Activated naive CD4-positive, alpha-beta T cell treated with anti-CD3 and anti-CD28 coated beads for 36 hours (primary cell): ENCODE results near the gene ALOX12B. TPM values are rescaled to one million over a fixed set of nuclear protein-coding genes. Genes with fewer than 3 reads are reported as not detected.
"Not testable (repeated sequence)": the region's sequence is repeated elsewhere in the genome, so short reads cannot be mapped to it uniquely, and the experiment has no call there.

Source experiments
- CTCF ChIA-PET: fragments of 350-600 bp; sonication (Branson Sonifier 250); formaldehyde crosslinking; loops from one replicate; lab custom pipeline; 2021; ENCODE audit warnings: antibody characterized with exemption; lab: Charles Lee
- DNase-seq: peaks from one replicate; pipeline ENCODE4 v3.0.0-alpha.2; 2020
- H3K27ac Mint-ChIP-seq: one replicate; pipeline ENCODE4 v1.8.0; 2021; ENCODE audit warnings: mild to moderate bottlenecking, mixed read lengths
- H3K27me3 Mint-ChIP-seq: one replicate; pipeline ENCODE4 v1.8.0; 2021; ENCODE audit warnings: low read depth, mixed read lengths
- H3K36me3 Mint-ChIP-seq: one replicate; pipeline ENCODE4 v1.8.0; 2021; ENCODE audit warnings: low read depth, mixed read lengths
- H3K4me1 Mint-ChIP-seq: one replicate; pipeline ENCODE4 v1.8.0; 2021; ENCODE audit warnings: low read depth, mixed read lengths
- H3K4me3 Mint-ChIP-seq: one replicate; pipeline ENCODE4 v1.8.0; 2021; ENCODE audit warnings: mild to moderate bottlenecking, moderate library complexity, mixed read lengths
- H3K9me3 Mint-ChIP-seq: one replicate; pipeline ENCODE4 v1.8.0; 2021; ENCODE audit warnings: mixed read lengths
- intact Hi-C: fragments of 100-400 bp; cut with micrococcal nuclease; formaldehyde crosslinking; loops from one replicate; pipeline ENCODE4 v1.15.1; 2023
- total RNA-seq, 2 experiments: library from RNA; stranded (reverse); gene quantifications; one replicate each; pipeline ENCODE4 v1.2.3, GENCODE V29; 2021

ALOX12B gene
- total RNA-seq, 2 experiments from 2014 or later = 2.0 to 2.1 TPM

GRCh38 chr17:8072341-8072728, 15.2 kb downstream of the ALOX12B start:
- no peaks in the 10 kb centered on the region for H3K36me3 Mint-ChIP-seq
- no peak overlapping the region for H3K27ac Mint-ChIP-seq
- CTCF ChIA-PET = interaction anchor here (0.8 to 12.5 kb wide), 3 partner anchors 13 to 393 kb away, joined by 3 to 204 read pairs (median 11); partner anchors contain the start of gene ALOXE3
- intact Hi-C loops = loop anchor here (5.0 kb wide), 1 partner anchor 100 kb away; no protein-coding TSS in a partner anchor
- peaks cover 16% of the 10 kb centered on the region for H3K4me1 Mint-ChIP-seq
- no peak for DNase-seq
- no peaks in the 10 kb centered on the region for H3K9me3 Mint-ChIP-seq
- H3K27me3 Mint-ChIP-seq = peaks cover 28% of the 10 kb centered on the region
- peak overlapping the region; percentile 59 for H3K4me3 Mint-ChIP-seq

DNA sequence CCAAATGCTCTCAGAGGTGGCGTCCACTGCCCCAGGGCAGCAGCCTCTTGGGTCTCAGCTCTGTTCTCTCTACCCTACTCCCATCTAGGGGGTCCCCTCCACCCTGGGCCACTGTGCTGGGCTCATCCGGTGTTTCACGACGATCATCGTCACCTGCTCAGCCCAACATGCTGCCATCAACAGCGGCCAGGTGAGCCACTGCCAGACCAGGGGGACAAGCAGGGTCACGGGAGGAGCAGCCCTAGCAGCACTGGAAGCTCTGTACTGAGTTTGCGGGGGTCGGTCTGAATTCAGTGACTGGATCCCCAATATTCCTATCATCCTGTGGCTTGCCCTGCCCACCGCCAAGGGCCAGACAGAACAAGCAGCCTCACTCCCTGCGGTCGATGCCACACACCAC, 16.0 kb downstream of the ALOX12B start:
- intact Hi-C loops = loop anchor here (5.0 kb wide), 1 partner anchor 101 kb away; no protein-coding TSS in a partner anchor
- Mint-ChIP-seq H3K4me1 (peaks cover 16% of the 10 kb centered on the region), H3K9me3 (no peaks in the 10 kb centered on the region), H3K27ac (no peak overlapping the region), H3K4me3 (no peak overlapping the region), H3K27me3 (peaks cover 28% of the 10 kb centered on the region), H3K36me3 (no peaks in the 10 kb centered on the region)
- DNase-seq = no peak
- CTCF ChIA-PET = interaction anchor here (0.6 to 12.5 kb wide), 7 partner anchors 12 to 260 kb away, joined by 3 to 204 read pairs (median 6); partner anchors contain the start of gene ALOXE3

DNA sequence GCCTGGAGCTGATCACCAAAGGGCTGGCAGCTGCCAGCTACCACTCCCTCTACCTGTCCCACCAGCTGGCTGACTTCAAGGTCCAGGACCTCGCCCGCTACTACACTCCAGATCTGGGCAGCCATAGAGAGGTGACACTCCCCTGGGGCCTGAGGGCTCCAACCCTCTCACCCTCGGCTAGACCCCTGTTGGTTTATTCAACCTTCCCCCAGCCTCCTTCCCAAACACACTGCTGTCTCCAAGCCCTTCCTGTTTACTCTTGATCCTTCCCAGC, 18.0 kb downstream of the ALOX12B start:
- no peaks in the 10 kb centered on the region for H3K36me3 Mint-ChIP-seq
- H3K9me3 Mint-ChIP-seq = no peaks in the 10 kb centered on the region
- peaks cover 32% of the 10 kb centered on the region for H3K27me3 Mint-ChIP-seq
- H3K4me3 Mint-ChIP-seq = no peak overlapping the region
- CTCF ChIA-PET = interaction anchor here (0.7 to 12.5 kb wide), 7 partner anchors 10 to 53 kb away, joined by 3 to 204 read pairs (median 9); partner anchors contain the start of gene ALOXE3
- intact Hi-C loops = no loop called here
- no peak for DNase-seq
- peaks cover 16% of the 10 kb centered on the region for H3K4me1 Mint-ChIP-seq
- H3K27ac Mint-ChIP-seq = no peak overlapping the region

DNA sequence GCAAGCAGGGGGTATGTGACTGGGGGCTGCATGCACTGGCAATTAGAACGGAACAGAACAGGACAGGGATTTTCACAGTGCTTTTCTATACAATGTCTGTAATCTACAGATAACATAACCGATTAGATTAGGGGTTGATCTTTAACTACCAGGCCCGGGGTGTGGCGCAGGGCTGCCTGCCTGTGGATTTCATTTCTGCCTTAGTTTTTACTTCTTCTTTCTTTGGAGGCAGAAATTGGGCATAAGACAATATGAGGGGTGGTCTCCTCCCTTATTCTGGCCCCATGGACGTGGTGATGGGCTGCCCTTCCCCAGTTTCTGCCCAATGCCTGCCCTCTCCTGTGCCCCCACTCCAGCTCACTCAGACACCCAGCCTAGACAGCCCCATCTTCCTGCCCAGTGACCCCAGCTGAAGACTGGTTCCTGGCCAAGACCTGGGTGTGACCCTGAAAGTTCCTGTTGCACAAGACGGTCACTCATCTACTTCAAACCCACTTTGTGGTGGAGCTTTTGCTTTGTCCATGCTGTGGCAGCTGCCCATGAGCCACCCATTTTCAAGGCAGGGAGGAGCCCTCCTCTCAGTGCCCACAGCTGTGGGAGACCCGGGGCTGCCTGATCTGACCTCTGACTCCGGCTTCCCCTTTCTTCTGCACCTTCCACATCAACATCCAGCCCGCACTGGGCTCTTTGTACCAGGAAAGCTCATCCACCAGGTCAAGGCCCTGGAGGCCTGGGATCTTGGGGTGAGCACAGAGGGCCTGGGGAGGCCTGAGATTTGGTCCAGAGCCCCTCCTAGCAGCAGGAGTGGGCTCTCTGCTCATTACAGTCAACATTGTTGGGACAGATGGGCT, 18.6 kb downstream of the ALOX12B start:
- Mint-ChIP-seq H3K36me3 (no peaks in the 10 kb centered on the region), H3K4me3 (no peak overlapping the region), H3K27me3 (peaks cover 31% of the 10 kb centered on the region), H3K27ac (no peak overlapping the region), H3K9me3 (no peaks in the 10 kb centered on the region), H3K4me1 (peaks cover 14% of the 10 kb centered on the region)
- DNase-seq = no peak
- CTCF ChIA-PET = interaction anchor here (1.0 to 12.5 kb wide), 6 partner anchors 10 to 52 kb away, joined by 3 to 204 read pairs (median 10); partner anchors contain the start of gene ALOXE3
- intact Hi-C loops = no loop called here

- intact Hi-C loops = no loop called here
Observed at GRCh38 chr17:8067806-8068205, 19.7 kb downstream of the ALOX12B start.

GRCh38 chr17:8066841-8067775, 20.4 kb downstream of the ALOX12B start:
- H3K4me1 Mint-ChIP-seq = no peaks in the 10 kb centered on the region
- H3K27ac Mint-ChIP-seq = no peak overlapping the region
- H3K36me3 Mint-ChIP-seq = no peaks in the 10 kb centered on the region
- DNase-seq = no peak
- CTCF ChIA-PET = interaction anchor here (1.4 kb wide), 1 partner anchor 43 kb away, joined by 3 read pairs; no protein-coding TSS in a partner anchor
- no peak overlapping the region for H3K4me3 Mint-ChIP-seq
- peaks cover 36% of the 10 kb centered on the region for H3K27me3 Mint-ChIP-seq
- intact Hi-C loops = no loop called here
- H3K9me3 Mint-ChIP-seq = no peaks in the 10 kb centered on the region

More at GRCh38 chr17:8067806-8068205, 19.7 kb downstream of the ALOX12B start:
- Mint-ChIP-seq H3K27me3 (peaks cover 32% of the 10 kb centered on the region), H3K9me3 (no peaks in the 10 kb centered on the region), H3K4me3 (no peak overlapping the region), H3K4me1 (peaks cover 5% of the 10 kb centered on the region), H3K27ac (no peak overlapping the region), H3K36me3 (no peaks in the 10 kb centered on the region)
- DNase-seq = no peak
- CTCF ChIA-PET = no interaction called here

DNA sequence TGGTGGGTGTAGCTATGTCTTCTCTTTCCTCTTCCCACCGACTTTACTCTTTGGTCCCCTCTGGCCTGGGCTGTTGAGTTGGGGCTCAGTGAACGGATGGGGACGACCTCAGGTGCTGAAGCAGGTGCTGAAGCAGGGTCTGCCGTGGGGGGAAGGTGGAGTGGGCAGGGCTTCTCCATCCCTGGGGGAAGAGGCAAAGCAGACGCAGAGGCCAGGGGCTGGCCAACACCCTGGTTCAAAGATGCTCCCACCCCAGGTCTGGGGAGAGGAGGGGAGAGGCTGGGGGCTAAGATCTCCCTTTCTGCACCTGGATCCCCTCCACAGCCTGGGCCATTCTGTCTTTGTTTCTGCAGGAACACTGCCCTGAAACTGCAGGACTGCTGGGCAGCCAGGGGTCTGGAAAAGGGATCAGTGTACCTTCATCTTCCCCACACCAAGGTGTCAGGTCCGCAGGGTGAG, 22.9 kb downstream of the ALOX12B start:
- no peaks in the 10 kb centered on the region for H3K36me3 Mint-ChIP-seq
- H3K4me3 Mint-ChIP-seq = no peak overlapping the region
- intact Hi-C loops = no loop called here
- no peaks in the 10 kb centered on the region for H3K9me3 Mint-ChIP-seq
- H3K27ac Mint-ChIP-seq = no peak overlapping the region
- H3K27me3 Mint-ChIP-seq = peaks cover 48% of the 10 kb centered on the region
- CTCF ChIA-PET = no interaction called here
- no peaks in the 10 kb centered on the region for H3K4me1 Mint-ChIP-seq
- DNase-seq = no peak

DNA sequence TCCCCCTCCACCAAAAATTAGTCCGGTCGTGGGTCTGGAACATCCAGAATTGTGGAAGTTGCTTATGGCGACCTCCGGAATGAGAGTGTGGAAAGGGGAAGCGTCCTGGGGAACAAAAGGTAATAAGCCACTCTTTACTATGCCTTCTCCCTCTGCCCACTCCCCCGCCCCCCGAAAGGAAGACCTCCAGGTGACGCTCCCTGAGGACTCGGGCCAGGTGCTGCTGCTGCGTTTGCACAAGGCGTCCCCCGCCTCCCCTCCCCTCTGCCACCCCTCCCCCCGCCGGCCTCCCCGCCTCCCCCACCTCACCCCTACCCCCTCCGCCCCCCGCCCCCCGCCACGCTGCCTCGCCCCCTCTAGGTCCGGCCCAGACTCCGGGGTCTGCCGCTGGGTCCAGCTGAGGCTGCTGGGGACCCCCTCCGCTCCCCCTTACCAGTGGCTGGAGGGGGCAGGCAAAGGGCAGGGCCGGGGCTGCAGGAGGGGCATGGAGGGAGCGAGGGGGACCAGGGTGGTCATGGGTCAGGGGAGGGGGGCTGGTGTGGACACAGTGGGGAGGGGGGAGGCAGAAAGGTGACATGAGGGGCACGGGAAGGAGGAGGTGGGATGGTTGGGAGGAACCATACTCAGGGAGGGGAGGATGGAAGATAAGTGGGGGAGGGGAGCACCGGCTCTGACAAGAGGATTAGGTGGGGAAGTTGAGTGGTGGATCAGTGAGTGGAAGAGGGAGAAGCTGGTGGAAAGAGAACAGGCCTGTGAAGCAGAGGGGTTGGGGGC, 23.6 kb downstream of the ALOX12B start:
- no peaks in the 10 kb centered on the region for H3K4me1 Mint-ChIP-seq
- intact Hi-C loops = no loop called here

DNA sequence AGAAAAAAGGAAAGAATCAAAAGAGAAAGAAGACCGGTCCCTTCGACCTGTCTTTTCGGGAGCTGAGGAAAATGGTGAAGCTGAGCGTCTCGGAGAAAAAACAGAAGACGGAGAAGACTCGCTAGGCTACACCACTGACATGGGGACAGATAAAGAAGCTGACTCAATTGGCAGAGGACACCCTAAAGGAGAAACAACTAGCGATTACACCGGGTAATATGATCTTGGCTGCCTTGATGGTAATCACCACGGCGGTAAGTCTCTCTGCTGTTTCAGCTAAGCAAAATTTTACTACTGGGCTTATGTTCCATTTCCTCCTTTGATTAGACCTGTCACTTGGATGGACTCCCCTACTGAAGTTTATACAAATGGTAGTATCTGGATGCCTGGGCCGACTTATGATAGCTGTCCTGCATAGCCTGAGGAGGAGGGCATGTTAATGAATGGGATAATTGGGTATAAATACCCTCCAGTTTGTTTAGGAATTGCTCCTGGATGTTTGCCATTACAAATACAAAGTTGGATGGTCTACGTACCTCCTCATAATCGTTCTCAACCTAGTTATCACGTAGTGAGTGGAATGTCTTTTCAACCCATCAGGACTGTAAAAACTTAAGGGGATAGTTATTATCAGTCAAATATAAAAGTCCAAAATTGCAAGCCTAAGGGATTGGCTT, 24.6 kb downstream of the ALOX12B start:
- H3K9me3 Mint-ChIP-seq = no peaks in the 10 kb centered on the region
- peaks cover 58% of the 10 kb centered on the region for H3K27me3 Mint-ChIP-seq
- no peak for DNase-seq
- H3K4me1 Mint-ChIP-seq = no peaks in the 10 kb centered on the region
- no peak overlapping the region for H3K27ac Mint-ChIP-seq
- no peaks in the 10 kb centered on the region for H3K36me3 Mint-ChIP-seq
- no peak overlapping the region for H3K4me3 Mint-ChIP-seq
- CTCF ChIA-PET = interaction anchor here (1.0 to 8.4 kb wide), 8 partner anchors 11 to 375 kb away, joined by 3 to 204 read pairs (median 12); partner anchors contain the start of gene TP53
- intact Hi-C loops = no loop called here

More for the DNA sequence above, 23.6 kb downstream of the ALOX12B start:
- Mint-ChIP-seq H3K27ac (no peak overlapping the region), H3K9me3 (no peaks in the 10 kb centered on the region), H3K36me3 (no peaks in the 10 kb centered on the region), H3K27me3 (peaks cover 55% of the 10 kb centered on the region), H3K4me3 (no peak overlapping the region)
- no peak for DNase-seq
- CTCF ChIA-PET = no interaction called here

DNA sequence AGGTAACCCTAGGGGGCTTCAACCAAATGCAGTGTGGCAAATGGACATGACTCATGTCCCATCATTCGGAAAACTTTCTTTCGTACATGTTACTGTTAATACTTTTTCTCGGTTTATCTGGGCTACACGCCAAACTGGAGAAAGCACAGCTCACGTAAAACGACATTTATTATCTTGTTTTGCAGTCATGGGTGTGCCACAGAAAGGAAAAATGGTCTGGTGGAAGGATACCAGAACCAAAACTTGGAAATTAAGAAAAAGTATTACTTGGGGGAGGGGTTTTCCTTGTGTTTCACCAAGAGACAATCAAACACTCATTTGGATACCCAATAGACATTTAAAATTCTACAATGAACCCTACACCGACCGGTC, 25.1 kb downstream of the ALOX12B start:
- Mint-ChIP-seq H3K27me3 (peaks cover 61% of the 10 kb centered on the region), H3K9me3 (no peaks in the 10 kb centered on the region), H3K4me3 (no peak overlapping the region), H3K4me1 (no peaks in the 10 kb centered on the region), H3K36me3 (no peaks in the 10 kb centered on the region), H3K27ac (no peak overlapping the region)
- CTCF ChIA-PET = interaction anchor here (1.0 to 8.4 kb wide), 9 partner anchors 12 to 375 kb away, joined by 3 to 204 read pairs (median 7); partner anchors contain the start of gene TP53
- intact Hi-C loops = no loop called here
- DNase-seq = no peak

GRCh38 chr17:8061851-8062250, 25.7 kb downstream of the ALOX12B start:
- not testable (repeated sequence) for H3K4me1 Mint-ChIP-seq, H3K36me3 Mint-ChIP-seq, H3K4me3 Mint-ChIP-seq, DNase-seq, H3K27ac Mint-ChIP-seq, H3K9me3 Mint-ChIP-seq
- intact Hi-C loops = loop anchor here (2.0 kb wide), 1 partner anchor 57 kb away; the partner anchor contains the start of gene ALOXE3
- peaks cover 64% of the 10 kb centered on the region for H3K27me3 Mint-ChIP-seq
- CTCF ChIA-PET = interaction anchor here (0.6 to 8.4 kb wide), 12 partner anchors 13 to 241 kb away, joined by 3 to 204 read pairs (median 8); no protein-coding TSS in a partner anchor
